HepG2 (cell line): ENCODE measurements around the gene IQCN. TPM values are rescaled to one million over a fixed set of nuclear protein-coding genes. Genes with fewer than 3 reads are reported as not detected.

Experiments used
- BHLHE40 ChIP-seq: IDR thresholded peaks from 2 replicates; pipeline ENCODE4 v1.6.1; 2011; ENCODE audit warnings: low read length, improper control_type of control experiment
- CAMTA2 ChIP-seq: sonication (generic); formaldehyde crosslinking; IDR thresholded peaks from 2 replicates; pipeline ENCODE4 v1.4.0; 2020; ENCODE audit warnings: mild to moderate bottlenecking, missing genetic modification reagents, borderline replicate concordance
- CBX1 ChIP-seq: IDR thresholded peaks from one replicate; pipeline ENCODE4 v1.6.1; 2016; ENCODE audit warnings: antibody characterized with exemption, low read depth
- ETV5 ChIP-seq: IDR thresholded peaks from 2 replicates; pipeline ENCODE4 v1.6.1; 2018; ENCODE audit warnings: missing biosample characterization, missing genetic modification reagents, inconsistent platforms, borderline replicate concordance
- MIER3 ChIP-seq: IDR thresholded peaks from 2 replicates; pipeline ENCODE4 v1.6.1; 2016; ENCODE audit warnings: missing compliant biosample characterization, borderline replicate concordance
- MYC ChIP-seq: sonication (generic); formaldehyde crosslinking; IDR thresholded peaks from 2 replicates; pipeline ENCODE4 v1.9.0; 2021; ENCODE audit warnings: missing genetic modification reagents, borderline replicate concordance
- NFIB ChIP-seq: sonication (generic); formaldehyde crosslinking; IDR thresholded peaks from 2 replicates; pipeline ENCODE4 v1.9.0; 2021; ENCODE audit warnings: missing genetic modification reagents, mild to moderate bottlenecking, borderline replicate concordance
- PAX8 ChIP-seq: sonication (generic); formaldehyde crosslinking; IDR thresholded peaks from 2 replicates; pipeline ENCODE4 v1.8.0; 2022; ENCODE audit warnings: mild to moderate bottlenecking, missing genetic modification reagents, borderline replicate concordance
- RNF219 ChIP-seq: sonication (generic); formaldehyde crosslinking; IDR thresholded peaks from 2 replicates; pipeline ENCODE4 v1.5.0; 2020; ENCODE audit warnings: mild to moderate bottlenecking, missing genetic modification reagents
- RORA ChIP-seq: sonication (generic); formaldehyde crosslinking; IDR thresholded peaks from 2 replicates; pipeline ENCODE4 v1.5.0; 2020; ENCODE audit warnings: mild to moderate bottlenecking, missing genetic modification reagents, moderate library complexity
- SNRNP70 ChIP-seq: fragments of 200-400 bp; formaldehyde crosslinking; IDR thresholded peaks from 2 replicates; pipeline ENCODE4 v1.6.1; 2017; ENCODE audit warnings: mild to moderate bottlenecking, low read depth, low read length, moderate library complexity
- SYNCRIP ChIP-seq: fragments of 200-400 bp; formaldehyde crosslinking; IDR thresholded peaks from 2 replicates; pipeline ENCODE4 v1.6.1; 2018; ENCODE audit warnings: mild to moderate bottlenecking, low read depth, low read length; ENCODE audit not compliant: insufficient read depth
- TBL1XR1 ChIP-seq: fragments of 150-350 bp; IDR thresholded peaks from 2 replicates; pipeline ENCODE4 v1.6.1; 2014; ENCODE audit warnings: borderline replicate concordance, low read length; ENCODE audit not compliant: partially characterized antibody
- TCF7 ChIP-seq: sonication (generic); IDR thresholded peaks from 2 replicates; pipeline ENCODE4 v1.6.1; 2016; ENCODE audit warnings: antibody characterized with exemption, low read depth
- TFDP2 ChIP-seq: sonication (generic); formaldehyde crosslinking; IDR thresholded peaks from 2 replicates; pipeline ENCODE4 v1.4.0; 2020; ENCODE audit warnings: missing genetic modification reagents
- U2AF1 ChIP-seq: fragments of 200-400 bp; formaldehyde crosslinking; optimal IDR thresholded peaks from 2 replicates; pipeline ENCODE3; 2017; ENCODE audit warnings: mild to moderate bottlenecking, low read depth, low read length
- ZBTB49 ChIP-seq: sonication (generic); formaldehyde crosslinking; IDR thresholded peaks from 2 replicates; pipeline ENCODE4 v1.4.0; 2020; ENCODE audit warnings: missing genetic modification reagents, borderline replicate concordance
- ZNF12 ChIP-seq: sonication (generic); formaldehyde crosslinking; IDR thresholded peaks from 2 replicates; pipeline ENCODE4 v1.5.0; 2020; ENCODE audit warnings: missing genetic modification reagents
- ZNF333 ChIP-seq: sonication (generic); formaldehyde crosslinking; IDR thresholded peaks from 2 replicates; pipeline ENCODE4 v1.4.0; 2020; ENCODE audit warnings: mild to moderate bottlenecking, missing genetic modification reagents, borderline replicate concordance
- ZNF343 ChIP-seq: sonication (generic); formaldehyde crosslinking; IDR thresholded peaks from 2 replicates; pipeline ENCODE4 v1.4.0; 2020; ENCODE audit warnings: mild to moderate bottlenecking, missing genetic modification reagents
- ZNF672 ChIP-seq: sonication (generic); formaldehyde crosslinking; IDR thresholded peaks from 2 replicates; pipeline ENCODE4 v1.8.1; 2022; ENCODE audit warnings: missing genetic modification reagents
- ZNF790 ChIP-seq: sonication (generic); formaldehyde crosslinking; IDR thresholded peaks from 2 replicates; pipeline ENCODE4 v1.8.0; 2022; ENCODE audit warnings: missing genetic modification reagents, mild to moderate bottlenecking, borderline replicate concordance
- polyA plus RNA-seq, 8 experiments: library from polyadenylated mRNA; depleted of rRNA in 3 of 8; stranded (reverse) in 7 of 8; unstranded in 1 of 8; fragments of >200 nt; fragmentation: Illumina TruSeq in 4 of 8; extraction: Trizol in 4 of 8; gene quantifications; 2 replicates each; pipeline versions ENCODE4 v1.2.1 to v1.2.3, GENCODE V29; 2011 to 2016; ENCODE audit warnings: low read depth in 4 of 8, missing spikeins in 1 of 8, mixed read lengths in 1 of 8; ENCODE audit not compliant: insufficient read depth in 1 of 8
- total RNA-seq, 5 experiments: library from RNA; depleted of rRNA; stranded (reverse); fragments of >200 nt; fragmentation: Illumina TruSeq; extraction: Trizol; gene quantifications; 2 replicates each; pipeline ENCODE4 v1.2.3, GENCODE V29; 2016; ENCODE audit warnings: low read depth in 1 of 5

The IQCN gene
- total and polyA plus RNA-seq, 2 of the 13 experiments (the other 11 are each of a cell fraction or from before 2014, with no cell fraction given): 0.04 to 0.18 TPM

GRCh38 chr19:18224525-18225354 lies 49.5 kb downstream of the IQCN start (continued):
- TF ChIP-seq TFDP2 (CRISPR knock-in tag): no peak
- no peak for TF ChIP-seq ZNF672 (CRISPR knock-in tag)
- TF ChIP-seq ETV5 (CRISPR knock-in tag): no peak; the same call in 1 of the 2 replicates
- TF ChIP-seq ZNF343 (CRISPR knock-in tag): no peak; the same call in 1 of the 2 replicates
- no peak for TF ChIP-seq ZNF12 (CRISPR knock-in tag)
- TF ChIP-seq MIER3 (CRISPR knock-in tag): no peak
- TF ChIP-seq TCF7: no peak
- no peak for TF ChIP-seq ZNF333 (CRISPR knock-in tag)
- TF ChIP-seq PAX8: no peak
- TF ChIP-seq ZBTB49 (CRISPR knock-in tag): no peak
- peak; percentile 11 for TF ChIP-seq TBL1XR1
- TF ChIP-seq BHLHE40: no peak
- TF ChIP-seq SNRNP70: no peak
- TF ChIP-seq CAMTA2 (CRISPR knock-in tag): 0 out of 2 replicates have a peak, but pooled peaks have one; percentile 9
- no peak for TF ChIP-seq RNF219
- peak; percentile 42 for TF ChIP-seq CBX1
- TF ChIP-seq RORA (CRISPR knock-in tag): no peak
- TF ChIP-seq U2AF1: peak; percentile 37
- TF ChIP-seq ZNF790 (CRISPR knock-in tag): peak; percentile 63; the same call in 1 of the 2 replicates
- no peak for TF ChIP-seq MYC (CRISPR knock-in tag)
- TF ChIP-seq NFIB: no peak
- no peak for TF ChIP-seq SYNCRIP
- TF ChIP-seq, all 625 proteins: peak for 59
